ENCODE measurements around the gene COL12A1.

COL12A1 gene

DNA sequence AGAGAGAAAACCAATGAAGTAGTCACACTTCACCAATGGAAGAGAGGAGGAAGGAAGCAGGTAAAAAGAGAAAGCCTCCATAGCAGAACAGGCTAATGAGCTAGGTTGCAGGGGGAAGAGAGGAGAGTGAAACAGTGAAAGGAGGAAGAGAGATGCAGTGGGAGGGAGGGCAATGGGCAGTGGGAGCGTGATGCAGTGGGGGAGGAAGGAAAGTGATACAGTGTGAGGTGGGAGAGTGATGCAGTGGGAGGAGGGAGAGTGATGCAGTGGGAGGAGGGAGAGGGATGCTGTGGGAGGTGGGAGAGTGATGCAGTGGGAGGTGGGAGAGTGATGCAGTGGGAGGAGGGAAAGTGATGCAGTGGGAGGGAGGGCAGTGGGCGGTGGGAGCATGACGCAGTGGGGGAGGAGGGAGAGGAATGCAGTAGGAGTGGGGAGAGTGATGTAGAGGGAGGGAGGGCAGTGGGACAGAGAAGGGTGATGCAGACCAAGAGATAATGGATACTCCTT lies 29.7 kb downstream of the COL12A1 start:
- no peak for DNase-seq

DNA sequence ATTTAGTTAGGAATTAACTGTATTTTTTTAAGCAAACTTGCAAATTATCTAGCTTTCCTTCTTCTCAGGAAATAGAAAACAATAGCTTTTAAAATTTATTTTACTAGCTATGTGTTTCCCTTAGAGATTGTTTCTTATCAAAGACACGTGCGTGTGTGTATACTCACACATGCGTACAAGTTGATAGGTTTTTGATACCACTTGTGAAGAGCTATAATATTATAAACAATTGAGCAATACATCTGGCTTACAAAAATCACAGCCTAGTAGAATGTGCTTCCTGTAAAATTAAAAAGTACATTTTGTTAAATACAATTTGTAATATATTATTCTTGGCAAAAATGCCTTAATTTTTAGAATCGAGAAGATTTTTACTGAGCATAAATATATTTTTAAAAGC lies 33.9 kb downstream of the COL12A1 start:
- no peak for DNase-seq

GRCh38 chr6:75171567-75171966 lies 34.3 kb downstream of the COL12A1 start:
- no peak for DNase-seq

DNA sequence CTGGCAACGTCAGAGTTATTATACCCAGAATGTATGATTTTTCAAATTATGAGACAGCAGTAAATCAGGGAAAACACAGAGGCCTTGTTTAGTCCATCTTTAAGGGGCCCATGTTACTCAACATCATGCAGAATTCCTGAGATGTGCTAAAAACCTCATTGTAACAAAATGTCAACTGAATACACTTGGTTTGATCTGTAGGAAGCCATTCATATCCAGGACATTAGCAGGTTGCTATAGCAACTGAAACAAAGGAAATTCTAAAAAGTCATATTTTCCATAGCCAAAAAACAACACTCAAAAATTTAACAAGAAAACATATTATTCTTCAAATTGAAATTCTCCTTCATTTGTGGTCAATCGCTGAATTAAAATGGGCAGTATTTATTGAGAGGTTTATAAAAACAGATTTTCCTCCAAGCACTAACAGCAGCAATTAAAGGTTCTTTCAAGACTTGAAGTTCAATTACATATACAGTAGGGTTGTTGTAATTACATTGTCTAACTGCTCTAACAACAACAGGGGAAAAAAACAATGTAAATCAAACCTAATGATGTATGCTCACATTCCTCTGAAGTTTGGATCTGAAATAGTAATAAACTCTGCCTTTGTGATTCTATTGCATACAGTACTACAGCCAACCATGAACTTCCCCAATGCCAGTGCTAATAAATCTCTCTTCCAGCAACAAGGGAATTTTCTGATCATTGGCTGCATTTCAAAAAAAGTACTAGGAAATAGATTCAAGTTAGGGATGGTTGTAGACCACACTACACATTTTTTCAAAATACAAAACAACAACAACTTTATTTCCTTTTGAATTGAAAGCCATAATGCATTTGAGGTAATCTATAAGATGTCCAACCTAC lies 34.9 kb downstream of the COL12A1 start:
- no peak for DNase-seq

GRCh38 chr6:75169689-75170586 lies 35.9 kb downstream of the COL12A1 start:
- no peak for DNase-seq

- DNase-seq: no peak
Measured at GRCh38 chr6:75167851-75168250, 38.0 kb downstream of the COL12A1 start.

- no peak for DNase-seq
Measured at GRCh38 chr6:75167325-75167724, 38.5 kb downstream of the COL12A1 start.

GRCh38 chr6:75166773-75167172 lies 39.1 kb downstream of the COL12A1 start:
- DNase-seq: no peak

DNA sequence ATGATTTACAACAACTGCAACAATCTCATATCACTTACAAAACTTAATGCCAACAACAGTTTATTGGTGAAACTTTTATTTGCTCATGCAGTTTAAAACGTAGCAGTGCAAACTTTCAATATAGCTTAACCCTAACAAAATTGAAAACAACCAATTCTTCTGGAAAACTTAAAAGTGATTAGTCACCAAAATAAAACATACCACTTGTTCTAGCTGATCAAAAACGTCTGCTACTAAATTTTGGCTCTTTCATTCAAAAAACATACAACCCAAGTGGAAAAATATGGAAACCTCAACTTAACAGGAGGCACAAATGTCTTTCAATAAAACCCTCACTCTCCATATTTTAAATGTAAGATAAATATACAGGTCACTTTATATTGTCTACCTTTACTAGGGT lies 39.6 kb downstream of the COL12A1 start:
- DNase-seq: no peak

GRCh38 chr6:75158176-75158575 lies 47.7 kb downstream of the COL12A1 start:
- no peak for DNase-seq

- no peak for DNase-seq
Measured at GRCh38 chr6:75157336-75157735, 48.5 kb downstream of the COL12A1 start.

DNA sequence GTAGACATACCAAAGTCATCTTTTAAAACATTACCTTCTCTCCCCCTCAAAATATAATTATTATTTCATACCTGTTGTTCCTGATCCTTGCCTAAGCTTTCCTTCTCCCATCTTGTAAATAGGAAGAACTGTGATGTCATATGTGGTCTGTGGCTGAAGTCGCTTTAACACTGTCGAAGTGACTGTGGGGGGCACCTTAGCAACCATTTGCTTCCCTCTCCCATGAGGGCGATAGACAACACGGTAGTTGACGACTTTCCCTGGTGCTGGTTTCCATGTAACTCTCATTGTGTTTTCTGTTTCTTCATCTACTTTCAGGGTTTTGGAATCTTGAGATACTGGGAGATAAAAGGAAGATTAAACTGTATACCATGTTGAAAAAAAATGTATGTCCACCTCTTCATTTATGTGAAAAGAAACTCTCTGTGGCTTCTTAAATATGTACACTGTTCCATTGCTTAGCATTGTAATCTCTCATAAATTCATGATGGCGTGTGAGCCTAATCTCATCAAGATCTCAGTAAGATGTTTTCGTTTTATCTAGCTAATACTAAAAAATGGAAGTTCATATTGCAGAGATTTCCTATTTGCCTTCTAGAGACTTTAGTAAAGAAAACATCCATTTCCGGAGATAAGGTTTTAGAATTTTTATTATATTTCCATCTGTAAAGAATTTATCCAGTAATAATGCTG lies 49.5 kb downstream of the COL12A1 start:
- DNase-seq: no peak

- no peak for DNase-seq
Measured at GRCh38 chr6:75155631-75156030, 50.2 kb downstream of the COL12A1 start.

DNA sequence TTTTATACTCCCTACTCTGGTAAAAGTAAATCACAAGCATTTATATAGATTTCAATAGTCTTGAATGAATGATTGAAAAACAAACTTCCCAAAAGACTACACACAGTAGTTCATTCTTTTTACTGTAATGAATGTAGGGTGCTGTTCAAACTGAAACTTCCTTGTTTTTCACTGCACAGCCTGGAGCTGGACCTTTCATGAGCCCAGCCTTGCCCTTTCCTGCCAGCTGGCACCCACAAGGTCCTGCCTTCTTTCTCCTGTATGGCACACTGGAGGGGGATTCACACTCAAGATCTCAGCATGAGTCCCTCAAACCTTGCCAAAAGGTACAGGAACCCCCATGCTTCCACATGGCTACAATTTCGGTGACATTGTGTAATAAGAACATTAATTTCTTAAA lies 50.9 kb downstream of the COL12A1 start:
- DNase-seq: no peak

DNA sequence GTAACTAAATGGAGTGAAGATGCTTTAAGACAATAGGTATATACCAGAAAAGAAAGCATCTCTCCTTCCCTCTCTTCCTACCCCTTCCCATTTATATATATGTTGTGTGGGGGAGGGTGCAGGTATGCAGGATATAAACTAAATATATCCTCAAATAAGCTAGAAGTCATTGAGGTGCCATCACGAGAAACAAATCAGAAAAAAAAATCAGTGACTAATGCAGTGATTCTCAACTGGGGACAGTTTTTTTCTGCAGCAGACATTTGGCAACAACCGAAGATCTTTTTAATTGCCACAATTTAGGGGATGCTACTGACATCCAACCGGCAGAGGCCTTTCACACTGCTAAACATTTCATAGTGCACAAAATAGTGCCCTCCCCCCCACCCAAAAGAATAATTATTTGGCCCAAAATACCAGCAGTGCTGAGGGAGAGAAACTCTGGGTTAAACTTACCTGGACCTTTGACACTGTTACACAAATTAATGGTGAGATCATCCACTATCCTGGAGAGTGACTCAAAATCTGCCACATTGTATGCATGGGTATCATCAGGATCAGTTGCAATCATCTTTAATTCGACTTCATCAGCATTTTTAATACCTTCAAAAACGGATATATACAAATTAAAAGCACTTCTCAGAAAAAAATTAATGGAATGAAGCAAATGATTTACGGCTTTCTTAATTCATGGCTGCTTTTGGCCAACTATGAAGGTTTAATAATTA lies 55.0 kb downstream of the COL12A1 start:
- no peak for DNase-seq

- DNase-seq: no peak
Measured at GRCh38 chr6:75149696-75150095, 56.2 kb downstream of the COL12A1 start.

DNA sequence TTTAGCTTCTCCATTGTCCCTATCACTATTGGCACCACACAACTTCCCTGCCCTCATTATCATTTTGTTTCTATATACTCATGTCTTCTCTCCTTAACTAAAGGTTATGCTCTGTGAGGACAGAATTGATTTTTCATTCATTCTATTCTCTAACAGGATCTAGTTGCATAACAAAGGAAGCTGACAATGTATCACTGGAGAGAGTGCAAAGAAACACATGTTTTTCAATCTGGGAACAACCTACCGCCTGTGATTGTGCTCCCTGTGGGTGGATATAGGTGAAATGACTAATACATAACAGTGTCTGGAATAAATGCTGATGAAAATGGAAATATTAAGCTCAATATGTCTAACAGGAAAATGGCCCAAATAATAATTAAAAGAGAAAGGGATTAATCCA lies 56.6 kb downstream of the COL12A1 start:
- DNase-seq: no peak

DNA sequence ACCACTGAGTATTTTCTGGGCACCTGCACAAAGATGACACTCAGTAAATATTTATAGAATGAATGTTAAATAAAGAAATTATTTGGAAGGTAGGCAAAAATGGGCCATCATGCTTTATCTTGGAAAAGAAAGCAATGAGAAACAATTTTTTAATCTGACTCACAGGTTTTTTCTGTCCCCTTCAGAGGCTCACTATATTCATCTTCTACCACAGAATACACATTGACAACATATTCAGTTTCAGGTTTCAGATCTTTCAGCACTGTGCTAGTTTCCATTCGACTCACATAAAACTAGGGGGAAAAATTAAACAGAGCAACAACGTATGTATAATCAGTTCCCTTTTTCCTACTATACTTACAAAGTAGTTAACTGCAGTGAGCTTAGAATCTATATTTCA lies 58.3 kb downstream of the COL12A1 start:
- DNase-seq: no peak

DNA sequence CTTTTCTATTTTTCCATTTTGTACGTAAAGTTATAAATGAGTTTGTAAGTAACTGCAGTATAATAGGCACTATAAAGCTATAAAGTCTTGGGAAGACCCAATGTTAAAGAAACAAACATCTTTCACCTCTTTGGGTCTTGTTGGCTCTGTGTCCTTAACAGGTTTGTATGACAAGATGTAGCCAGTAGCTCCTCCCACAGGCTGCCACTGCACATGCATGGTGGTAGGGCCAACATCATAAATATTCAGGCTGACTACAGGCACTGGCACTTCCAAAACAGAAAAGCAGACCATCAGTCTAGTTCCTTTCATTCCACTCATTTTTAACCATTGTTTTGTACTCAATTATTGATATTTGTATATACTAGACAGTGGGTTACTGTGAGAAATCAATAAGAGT lies 59.9 kb downstream of the COL12A1 start:
- DNase-seq: no peak

DNA sequence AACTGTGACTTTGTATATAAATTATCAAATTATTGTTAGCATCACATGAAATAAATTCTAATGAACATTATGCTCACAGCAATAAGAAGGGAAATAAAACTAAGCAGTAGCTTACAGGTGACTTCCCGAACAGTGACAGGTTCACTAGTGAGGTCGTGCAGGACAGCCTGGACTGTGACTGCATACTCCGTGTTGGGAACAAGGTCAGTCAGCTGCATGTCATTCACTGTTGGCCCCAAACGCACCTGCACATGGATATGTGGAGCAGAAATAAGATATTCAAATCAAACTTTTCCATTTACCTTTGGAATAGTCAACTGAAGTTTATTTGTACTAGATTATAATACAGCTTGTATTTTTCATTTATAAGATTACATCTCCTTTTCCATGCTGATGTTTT lies 60.6 kb downstream of the COL12A1 start:
- DNase-seq: no peak

GRCh38 chr6:75144386-75144785 lies 61.5 kb downstream of the COL12A1 start:
- DNase-seq: no peak

GRCh38 chr6:75143191-75143590 lies 62.7 kb downstream of the COL12A1 start:
- no peak for DNase-seq

Measured in stimulated activated naive CD4-positive, alpha-beta T cell (primary cell).